HG02610 (cell line): ENCODE results near the gene ZFAND3.

Experiments
- ATAC-seq: cut with Tn5 transposase; IDR thresholded peaks from one replicate; pipeline ENCODE4 v1.9.1; 2021; ENCODE audit warnings: mild to moderate bottlenecking, moderate library complexity; ENCODE audit not compliant: unreplicated experiment

The ZFAND3 gene

DNA sequence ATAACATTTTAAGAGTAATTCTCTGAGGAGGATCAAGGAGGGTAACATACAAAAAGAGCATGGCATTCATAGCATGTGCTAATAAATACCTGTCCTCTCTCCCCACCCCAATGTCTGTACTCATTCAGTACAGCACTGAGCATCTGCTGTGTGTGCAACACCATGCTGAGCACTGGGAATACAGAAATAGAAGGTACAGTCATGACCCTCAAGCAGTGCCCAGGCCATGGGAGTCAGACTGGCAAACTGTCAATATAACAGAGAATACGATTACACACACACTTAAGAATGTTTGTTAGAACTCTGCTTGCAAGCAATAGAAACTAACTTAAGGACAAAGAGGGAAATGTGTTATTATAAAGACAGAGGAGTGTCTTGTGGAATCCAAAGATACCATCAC lies 24.7 kb upstream of the ZFAND3 start:
- ATAC-seq = no peak

DNA sequence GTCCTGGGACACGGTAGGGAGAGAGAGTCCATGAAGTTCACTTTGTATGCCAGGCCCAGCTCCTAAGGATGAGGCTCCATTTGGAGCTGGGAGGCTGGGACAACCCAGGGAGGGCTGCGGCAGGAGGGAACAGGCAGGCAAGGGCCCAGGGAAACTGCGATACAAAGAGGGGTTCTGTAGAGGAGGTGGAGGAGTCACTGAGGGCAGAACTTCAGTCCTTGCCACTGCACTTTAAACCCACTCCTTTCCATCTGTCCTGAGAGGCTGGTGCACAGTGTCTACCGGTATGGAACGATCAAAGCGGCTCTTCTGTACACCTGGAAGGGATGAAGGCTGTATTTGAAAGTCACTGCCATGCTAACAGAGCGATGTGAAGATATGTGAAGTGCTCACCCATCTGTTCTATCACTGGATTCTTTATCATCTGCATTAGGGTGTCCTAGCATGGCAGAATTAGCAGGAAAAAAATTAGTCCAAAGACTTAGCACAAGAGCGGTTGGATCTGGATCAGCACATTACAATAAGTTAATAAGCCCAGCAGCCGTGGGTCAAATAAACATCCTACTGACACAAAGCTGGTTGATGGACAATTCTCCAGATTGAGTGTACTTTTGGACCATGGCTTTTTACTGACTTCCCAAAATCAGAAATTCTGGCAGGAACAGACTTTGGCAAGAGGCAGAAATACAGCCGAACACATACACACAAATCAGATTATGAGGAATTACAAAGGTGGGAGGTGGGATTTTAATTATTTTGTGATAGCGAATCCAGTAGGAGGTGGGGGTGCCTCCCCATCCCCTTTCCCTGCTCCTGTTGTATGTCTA lies 20.9 kb upstream of the ZFAND3 start:
- no peak for ATAC-seq

DNA sequence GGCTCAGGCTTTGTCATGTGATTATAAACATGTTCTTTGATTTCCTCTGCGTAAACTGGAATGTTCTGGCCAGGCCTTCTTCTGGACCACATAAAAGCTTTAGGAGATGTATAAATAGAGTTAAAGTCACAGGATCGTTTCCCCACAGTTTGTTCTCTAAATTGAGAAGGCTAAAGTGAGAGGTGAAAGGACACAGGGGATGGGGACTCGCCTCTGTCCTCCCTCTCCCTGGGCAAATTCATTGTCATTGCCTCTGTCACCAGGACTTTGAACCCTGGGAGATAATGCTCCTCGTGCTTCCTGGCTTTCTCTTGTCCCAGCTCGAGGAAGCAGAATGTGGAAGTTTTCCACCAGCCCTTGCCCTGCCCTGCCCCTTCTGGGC lies 20.3 kb upstream of the ZFAND3 start:
- ATAC-seq = no peak

DNA sequence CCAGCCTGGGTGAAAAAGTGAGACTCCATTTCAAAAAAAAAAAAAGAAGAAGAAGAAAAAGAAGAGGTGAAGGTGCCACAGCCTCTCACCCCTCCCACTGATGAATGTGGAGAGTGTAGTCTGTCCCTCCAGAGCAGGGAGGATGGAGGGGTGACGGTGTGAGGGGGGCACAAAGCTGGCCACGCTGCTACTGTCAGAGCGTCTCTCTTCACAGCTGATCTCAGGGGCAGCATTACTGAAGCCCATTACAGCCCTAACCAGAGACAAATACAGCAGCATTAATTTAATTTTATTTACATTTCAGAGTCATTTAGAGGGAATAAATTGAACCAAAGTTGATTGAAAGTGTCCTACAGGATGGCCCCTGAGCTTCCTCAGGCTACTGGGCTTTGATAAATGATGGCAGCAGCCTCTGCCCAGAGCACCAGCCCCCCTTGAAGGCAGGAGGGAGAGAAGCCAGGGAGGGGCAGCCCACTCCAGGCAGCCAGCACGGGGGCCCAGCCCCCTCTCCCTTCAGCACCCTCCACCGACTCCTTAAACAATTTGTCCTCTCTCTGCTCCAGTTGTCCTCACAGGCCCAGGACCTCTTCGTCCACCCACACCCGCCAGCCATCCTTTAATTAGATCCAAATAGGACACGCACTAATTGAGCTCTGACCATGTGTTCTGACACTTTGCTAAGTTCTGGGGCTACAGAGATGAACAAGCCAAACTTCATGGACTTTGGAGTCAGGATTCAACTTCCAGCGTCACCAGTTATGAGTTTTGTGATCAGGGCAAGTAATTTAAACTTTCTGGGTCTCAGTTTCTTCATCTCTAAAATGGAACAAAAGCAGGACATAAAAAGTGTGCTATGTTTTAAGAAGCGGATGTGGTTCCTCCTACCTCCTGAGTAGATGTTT lies 18.6 kb upstream of the ZFAND3 start:
- ATAC-seq = no peak

DNA sequence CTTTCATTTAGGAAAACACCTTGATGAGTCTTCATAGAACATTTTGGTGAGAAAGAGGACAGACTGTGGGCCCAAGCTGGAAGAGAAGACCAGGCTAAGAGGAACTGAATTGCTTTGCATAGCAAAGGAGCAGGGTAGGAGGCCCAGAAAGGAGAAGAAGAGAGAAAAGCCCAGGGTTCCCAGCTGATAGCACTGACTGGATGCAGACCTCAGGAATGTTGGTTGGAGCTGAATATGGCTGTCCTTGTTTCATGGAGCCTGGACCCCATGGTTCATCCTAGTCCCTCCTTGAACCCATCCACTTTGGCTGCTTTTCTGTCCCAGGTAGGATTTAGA lies 18.0 kb upstream of the ZFAND3 start:
- no peak for ATAC-seq

DNA sequence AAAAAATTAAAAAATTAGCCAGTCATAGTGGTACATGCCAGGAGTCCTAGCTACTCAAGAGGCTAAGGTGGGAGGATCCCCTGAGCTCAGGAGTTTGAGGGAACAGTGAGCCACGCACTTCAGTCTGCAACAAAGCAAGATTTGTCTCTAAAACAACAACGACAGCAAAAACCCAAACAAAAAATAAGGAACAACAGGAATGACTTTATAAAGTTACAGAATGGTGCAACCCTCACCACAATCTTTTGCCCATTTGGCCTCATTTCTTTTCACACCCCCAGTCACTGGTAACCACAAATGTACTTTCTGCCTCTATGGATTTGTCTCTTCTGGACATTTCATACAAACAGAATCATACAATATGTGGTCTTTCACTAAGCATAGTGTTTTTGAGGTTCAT lies 16.7 kb upstream of the ZFAND3 start:
- ATAC-seq = no peak

DNA sequence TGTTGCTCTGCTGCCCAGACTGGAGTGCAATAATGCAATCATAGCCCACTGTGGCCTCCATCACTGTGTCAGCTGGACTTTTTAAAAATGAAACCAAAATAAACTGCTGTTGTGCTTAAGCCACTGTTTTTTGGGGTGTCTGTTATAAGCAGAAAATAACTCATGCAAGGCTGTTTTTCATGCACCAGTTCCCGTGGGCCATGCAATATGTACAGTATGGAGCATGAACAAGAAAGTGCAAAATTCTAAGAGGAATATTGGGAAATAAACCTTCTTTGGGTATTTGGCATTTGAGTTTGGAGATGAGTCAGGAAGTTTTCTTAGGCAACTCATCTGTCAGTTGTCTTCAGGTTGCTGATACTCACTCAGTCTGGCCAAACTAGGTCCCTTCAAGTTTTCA lies 14.9 kb upstream of the ZFAND3 start:
- no peak for ATAC-seq

DNA sequence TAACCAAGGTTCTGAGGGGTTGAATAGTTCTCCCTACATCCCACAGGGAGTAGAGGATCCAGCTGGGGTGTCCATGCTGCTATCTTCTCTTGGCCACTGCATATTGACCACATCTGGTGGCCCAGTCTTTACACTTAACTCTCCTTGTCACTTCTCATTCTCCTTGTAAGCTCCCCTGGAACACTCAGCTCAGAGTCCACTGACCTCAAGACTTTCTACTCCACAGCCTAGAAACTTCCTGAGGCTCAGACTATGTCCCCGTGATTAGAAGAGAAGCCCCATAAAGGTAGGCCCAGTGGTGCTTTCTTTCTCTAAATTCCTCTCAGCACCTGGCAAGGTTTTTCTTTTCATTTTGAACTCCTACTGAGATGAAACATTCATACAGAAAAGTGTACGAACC lies 13.3 kb upstream of the ZFAND3 start:
- no peak for ATAC-seq

DNA sequence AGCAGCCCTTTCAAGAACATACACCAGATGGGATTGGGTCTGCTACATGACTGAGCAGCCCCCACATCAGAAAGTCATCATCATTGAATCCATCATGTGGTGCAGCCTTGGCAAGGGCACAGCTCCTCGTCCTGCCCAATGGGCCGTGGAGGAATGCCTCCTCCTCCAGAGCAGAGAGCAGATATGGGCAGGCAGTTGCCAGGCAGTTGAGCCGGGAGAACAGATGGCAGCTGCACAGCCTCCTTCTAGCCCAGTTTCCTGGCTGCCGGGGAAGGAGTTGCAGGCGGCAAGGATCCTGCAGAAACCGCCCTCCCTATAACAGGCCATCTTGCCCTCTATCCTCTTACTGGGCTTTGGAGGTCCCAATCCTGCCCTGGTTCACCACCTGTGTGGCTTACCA lies 11.9 kb upstream of the ZFAND3 start:
- no peak for ATAC-seq

DNA sequence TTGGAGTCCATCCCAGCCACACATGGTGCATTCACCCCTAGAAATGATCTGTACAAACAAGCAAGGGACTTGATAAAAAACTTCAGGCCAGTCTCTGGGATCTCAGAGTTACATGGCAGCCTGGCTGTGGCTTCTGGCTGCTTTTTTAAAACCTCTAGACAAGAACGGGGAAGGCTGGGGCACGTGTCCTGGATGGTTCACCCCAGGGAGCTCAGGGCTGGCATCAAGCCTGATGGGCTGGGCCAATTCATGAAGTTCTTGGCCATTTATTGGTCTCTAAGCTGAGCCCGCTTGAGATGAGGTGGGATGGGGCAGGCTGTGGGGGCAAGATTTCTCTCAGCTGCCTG lies 10.4 kb upstream of the ZFAND3 start:
- ATAC-seq = no peak

DNA sequence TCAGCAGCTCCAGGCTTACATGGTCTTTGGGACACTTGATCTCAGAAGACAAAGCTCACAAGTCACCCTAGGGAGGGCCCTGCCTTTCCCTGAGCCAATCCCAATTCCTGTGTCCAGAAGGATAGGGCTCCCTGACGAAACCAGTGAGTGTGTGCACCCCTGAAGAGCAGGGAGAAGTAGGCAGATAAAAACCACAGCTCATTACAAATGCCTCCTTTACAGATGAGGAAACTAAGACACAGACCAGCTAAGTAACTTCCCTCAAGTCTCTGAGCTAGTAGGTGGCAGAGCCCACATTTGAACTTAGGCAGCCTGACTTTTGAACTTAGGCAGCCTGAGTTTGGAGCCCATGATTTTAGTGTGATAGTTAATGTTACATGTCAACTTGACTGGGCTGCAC lies 6.7 kb upstream of the ZFAND3 start:
- no peak for ATAC-seq

DNA sequence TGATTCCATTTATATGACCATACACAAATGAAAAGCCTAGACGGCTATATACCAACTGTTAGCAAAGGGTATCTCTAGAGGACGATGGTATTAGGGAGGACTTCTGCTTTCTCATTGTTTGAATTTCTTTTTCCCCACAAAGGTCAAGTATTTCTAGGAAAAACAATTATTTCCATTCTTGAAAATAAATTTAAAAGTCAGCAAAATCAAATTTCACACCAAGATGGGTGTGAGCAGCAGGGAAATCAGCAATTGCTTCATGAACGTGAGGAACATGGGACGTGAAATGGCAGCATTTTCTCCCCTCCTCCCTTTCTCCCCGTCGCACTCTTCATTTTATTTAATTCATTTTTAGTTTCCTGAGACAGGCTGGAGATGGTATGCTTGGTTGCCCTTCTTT lies 5.2 kb upstream of the ZFAND3 start:
- ATAC-seq = no peak

DNA sequence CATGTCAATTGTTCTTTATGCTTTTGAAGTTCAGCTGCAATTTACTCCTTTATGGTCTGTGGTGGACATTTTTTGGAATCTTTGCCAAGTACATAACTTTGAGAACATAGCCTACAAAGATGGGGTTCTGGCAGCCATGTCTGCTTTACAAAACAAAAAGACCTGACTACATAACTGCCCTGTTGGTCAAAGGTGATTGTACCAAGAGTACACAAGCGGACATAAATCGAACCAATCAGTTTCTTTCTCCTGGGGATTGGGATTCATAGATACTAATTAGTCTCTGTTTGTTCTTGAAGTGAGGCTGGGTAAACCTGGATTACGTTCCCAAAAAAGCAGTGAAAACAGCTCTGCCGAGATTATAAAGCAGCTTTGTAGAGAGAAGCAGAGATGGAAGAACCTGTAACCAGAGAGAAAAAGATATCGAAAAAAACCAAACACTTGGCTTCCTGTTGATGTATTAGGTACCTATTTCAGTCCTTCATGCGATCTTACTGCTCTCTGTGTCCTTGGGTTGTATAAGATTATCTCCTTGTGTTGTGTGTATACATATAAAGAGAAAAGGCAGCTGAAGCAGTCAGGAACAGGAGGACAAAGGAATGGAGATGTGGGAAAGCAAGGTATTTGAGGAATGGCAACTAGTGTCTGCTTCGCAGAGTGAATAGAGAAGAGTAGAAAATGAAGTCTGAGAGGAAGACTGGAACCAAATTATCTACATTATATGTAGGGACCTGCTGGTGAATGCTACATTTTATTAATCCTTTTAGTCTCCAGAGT lies 2.7 kb upstream of the ZFAND3 start:
- ATAC-seq = no peak

DNA sequence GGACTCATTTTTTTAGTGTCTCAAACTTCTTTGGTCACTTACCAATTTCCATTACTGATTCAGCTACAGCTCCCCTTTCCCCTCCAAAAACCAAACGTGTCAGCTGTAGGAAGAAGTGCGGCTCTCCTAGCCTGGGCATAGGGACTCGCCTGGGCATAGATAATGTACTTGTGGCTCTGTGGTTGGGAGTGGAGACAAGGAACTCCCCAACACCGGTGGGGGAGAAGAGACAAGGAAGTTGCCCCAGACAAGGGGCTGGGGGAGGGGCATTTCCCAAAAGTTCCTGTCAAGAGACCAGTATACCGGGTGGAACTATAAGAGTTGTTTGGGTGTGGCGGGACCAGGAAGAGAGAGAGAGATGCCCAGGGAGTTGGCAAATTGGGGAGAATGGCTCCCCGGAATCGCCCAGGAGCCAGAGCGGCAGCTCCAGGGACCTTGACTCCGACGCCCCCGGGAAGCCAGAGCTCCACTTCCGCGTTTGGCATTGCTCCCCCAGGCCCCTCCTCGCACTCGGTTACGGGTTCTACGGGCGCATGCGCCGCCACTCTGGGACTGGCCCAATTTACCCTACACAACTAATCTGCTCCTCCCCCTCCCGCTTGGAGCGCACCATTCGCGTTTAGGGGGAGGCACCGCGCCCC lies 871 bp upstream of the ZFAND3 start:
- ATAC-seq = peak; percentile 71

DNA sequence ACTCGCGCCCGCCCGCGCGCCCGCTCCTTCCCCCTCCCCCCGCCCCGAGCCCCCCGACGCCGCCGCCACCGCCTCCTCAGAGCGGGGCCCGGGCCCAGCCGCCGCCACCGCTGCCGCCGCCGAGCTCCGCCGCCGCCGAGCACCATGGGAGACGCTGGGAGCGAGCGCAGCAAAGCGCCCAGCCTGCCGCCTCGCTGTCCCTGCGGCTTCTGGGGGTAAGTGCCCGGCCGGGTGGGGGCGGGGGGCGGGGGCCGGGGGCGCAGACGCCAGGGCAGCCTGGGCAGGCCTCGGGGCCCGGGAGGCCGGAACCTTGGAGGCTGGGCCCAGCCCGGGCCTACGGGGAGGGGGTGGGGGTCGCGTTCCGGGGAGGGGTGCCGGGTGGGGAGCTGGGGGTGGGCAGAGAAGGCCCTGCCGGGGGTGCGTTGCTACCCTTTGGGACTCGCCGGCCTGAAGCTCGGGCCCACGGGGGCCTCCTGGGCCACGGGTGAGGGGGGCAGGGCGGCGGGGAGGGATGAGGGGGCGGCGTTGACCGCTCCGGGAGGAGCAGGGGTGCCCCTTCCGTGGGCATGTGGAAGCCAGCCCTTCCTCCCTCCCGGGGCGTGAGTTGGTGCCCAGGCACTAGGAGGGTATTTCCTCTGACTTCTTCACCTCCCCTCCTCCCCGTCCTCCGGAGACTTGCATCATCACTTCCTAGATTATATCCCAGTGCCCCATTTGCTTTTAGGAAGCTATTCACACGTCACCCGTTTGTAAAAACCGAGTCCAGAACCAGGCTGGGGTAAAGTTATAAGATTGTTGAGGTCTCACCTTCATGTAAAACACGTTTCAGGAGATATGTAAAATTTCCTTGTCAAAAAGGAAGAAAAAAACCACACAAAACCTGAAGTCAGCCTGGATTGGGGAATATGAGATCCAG lies 533 bp downstream of the ZFAND3 start:
- no peak for ATAC-seq

DNA sequence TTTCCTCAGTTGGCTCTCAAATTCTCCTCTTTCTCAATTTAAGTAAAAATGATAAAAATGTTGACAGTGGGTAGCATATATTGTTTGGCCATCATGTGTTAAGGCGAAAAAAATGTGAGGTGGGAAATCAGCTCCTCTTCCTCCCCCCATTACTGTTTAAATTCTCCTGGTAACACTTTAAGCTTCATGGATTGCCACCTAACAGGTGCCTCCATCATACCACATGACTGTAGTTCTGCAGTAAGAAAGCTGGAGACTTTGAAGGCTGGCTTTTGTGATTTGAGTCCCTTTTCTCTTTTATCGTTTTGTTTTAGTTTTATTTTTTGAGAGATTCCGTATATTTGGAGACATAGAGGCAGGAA lies 1.2 kb downstream of the ZFAND3 start:
- ATAC-seq = no peak

DNA sequence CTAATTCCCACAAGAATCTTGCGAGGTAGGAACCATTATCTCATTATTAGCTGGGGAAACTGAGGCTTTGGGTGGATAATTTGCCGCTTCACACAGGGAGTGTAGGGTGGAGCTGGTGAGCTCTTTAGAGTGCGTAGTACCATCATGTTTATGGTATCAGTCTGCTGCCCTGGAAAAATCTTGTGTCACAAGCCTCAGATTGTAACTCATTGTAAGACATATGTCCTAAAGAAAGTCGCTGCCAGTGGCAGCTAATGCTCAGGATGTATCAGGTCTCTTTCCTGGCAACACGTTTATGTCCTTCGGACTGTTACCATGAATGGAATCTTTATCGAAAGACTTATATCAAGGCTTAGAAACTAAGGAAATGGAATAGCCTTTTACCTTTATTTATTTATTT lies 1.9 kb downstream of the ZFAND3 start:
- ATAC-seq = no peak

DNA sequence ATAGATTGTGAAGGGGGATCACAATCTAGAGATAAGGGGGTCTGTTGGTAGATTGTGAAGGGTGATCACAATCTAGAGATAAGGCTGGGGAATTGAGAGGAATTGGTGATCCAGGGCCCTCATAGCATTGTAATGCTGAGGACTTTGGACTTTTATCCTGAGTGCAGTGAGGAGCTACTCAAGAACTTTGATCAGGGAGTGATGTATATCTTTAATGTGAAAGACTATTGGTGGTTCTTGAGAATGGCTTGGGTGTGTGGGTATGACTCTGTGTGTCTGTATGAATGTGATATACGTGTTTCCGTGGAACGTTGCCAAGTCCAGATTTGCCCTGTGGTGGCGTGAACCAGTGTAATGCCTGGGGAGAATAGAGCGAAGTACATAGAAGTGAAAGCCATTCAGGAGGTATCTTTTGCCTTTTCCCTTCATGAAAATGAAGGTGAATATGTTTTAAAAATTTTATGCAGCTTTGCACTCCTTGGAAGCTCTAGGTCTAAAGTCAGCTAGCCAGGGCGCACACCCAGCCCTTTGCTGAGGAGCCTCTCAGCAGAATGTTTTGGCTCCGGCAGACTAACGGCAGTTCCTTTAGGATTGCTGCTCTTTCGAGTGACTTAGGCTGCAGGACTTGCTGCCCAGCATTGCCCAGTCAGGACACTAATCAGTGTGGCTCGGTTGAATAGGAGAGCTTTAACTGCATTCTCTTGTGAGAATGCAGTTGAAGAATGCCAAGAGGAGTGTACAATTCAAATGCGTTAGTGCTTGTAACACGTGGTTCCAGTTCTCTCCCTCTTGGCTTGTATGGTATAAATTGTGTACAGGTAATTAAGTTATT lies 3.5 kb downstream of the ZFAND3 start:
- no peak for ATAC-seq

DNA sequence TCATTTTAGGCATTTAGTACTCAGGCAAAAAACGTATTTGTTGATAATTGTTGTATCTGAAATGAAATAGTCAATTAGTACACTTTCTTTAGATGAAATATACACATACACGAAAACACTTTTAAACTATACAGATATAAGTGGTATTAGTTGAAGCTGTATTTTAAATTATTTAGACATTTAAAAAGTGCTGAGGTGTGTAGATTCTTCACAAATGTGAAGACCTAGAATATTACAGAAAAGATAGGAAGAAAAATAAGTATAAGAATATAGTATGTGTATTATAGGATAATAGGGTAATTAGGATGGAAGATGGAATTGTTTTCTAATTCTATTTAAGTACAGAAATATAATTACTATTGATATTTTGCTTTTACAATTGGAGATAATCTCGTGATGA lies 4.6 kb downstream of the ZFAND3 start:
- no peak for ATAC-seq
